NCI-H2196 treated with DMSO at 0.1 percent for 48 hours (cell line): ENCODE results near the gene DYNC1I1.

ENCODE experiments used
- DNase-seq: peaks from one replicate; lab custom pipeline; 2025; ENCODE audit not compliant: unreplicated experiment; lab: John Stamatoyannopoulos, UW

Gene DYNC1I1

GRCh38 chr7:95788884-95789283 is 16.5 kb downstream of the DYNC1I1 start:
- no peak for DNase-seq

- no peak for DNase-seq
These were observed 21.3 kb downstream of the DYNC1I1 start for GRCh38 chr7:95793658-95794057.

GRCh38 chr7:95794917-95795515 is 22.7 kb downstream of the DYNC1I1 start:
- DNase-seq, result no peak

GRCh38 chr7:95796617-95797016 is 24.3 kb downstream of the DYNC1I1 start:
- DNase-seq, result no peak

- DNase-seq, result peak; percentile 47
These were observed 26.1 kb downstream of the DYNC1I1 start for GRCh38 chr7:95798401-95798930.

- no peak for DNase-seq
These were observed 28.4 kb downstream of the DYNC1I1 start for GRCh38 chr7:95800787-95801186.

- DNase-seq, result no peak
These were observed 29.9 kb downstream of the DYNC1I1 start for GRCh38 chr7:95802270-95802669.

- no peak for DNase-seq
These were observed 31.7 kb downstream of the DYNC1I1 start for GRCh38 chr7:95804052-95804451.

- no peak for DNase-seq
These were observed 33.6 kb downstream of the DYNC1I1 start for GRCh38 chr7:95805909-95806308.

- no peak for DNase-seq
These were observed 36.0 kb downstream of the DYNC1I1 start for GRCh38 chr7:95808396-95808795.

- DNase-seq, result no peak
These were observed 39.6 kb downstream of the DYNC1I1 start for GRCh38 chr7:95811846-95812445.

- no peak for DNase-seq
These were observed 42.4 kb downstream of the DYNC1I1 start for GRCh38 chr7:95814721-95815120.

GRCh38 chr7:95817866-95818640 is 45.7 kb downstream of the DYNC1I1 start:
- no peak for DNase-seq

- DNase-seq, result no peak
These were observed 48.4 kb downstream of the DYNC1I1 start for GRCh38 chr7:95820778-95821177.

GRCh38 chr7:95822717-95823116 is 50.4 kb downstream of the DYNC1I1 start:
- DNase-seq, result no peak

- no peak for DNase-seq
These were observed 52.3 kb downstream of the DYNC1I1 start for GRCh38 chr7:95824616-95825015.

- no peak for DNase-seq
These were observed 56.8 kb downstream of the DYNC1I1 start for GRCh38 chr7:95828824-95829790.

- DNase-seq, result no peak
These were observed 68.9 kb downstream of the DYNC1I1 start for GRCh38 chr7:95840953-95841950.

- DNase-seq, result no peak
These were observed 70.9 kb downstream of the DYNC1I1 start for GRCh38 chr7:95843286-95843685.

- DNase-seq, result no peak
These were observed 72.7 kb downstream of the DYNC1I1 start for GRCh38 chr7:95845007-95845406.
